Right lobe of liver (tissue), 4 donors: ENCODE results near the gene RAN.

Source experiments
- POLR2A ChIP-seq: fragments of 450-650 bp; IDR thresholded peaks from one replicate; pipeline ENCODE4 v1.6.1; 2017; ENCODE audit warnings: antibody characterized with exemption, mild to moderate bottlenecking
- TF ChIP-seq, protein P1 (sequence below), 4 donors: fragments of 200-600 bp in 3 of 4; fragments of 450-650 bp in 1 of 4; IDR thresholded peaks; one replicate each; pipeline versions ENCODE4 v1.5.1 to v1.8.0; 2016 to 2022; ENCODE audit warnings: antibody characterized with exemption in 4 of 4, mild to moderate bottlenecking in 2 of 4
- donor health status: DM: no; HTN: no; CAD: no.
- donor health status: DM: no; HTN: no; CAD: no.
- donor health status: DM: no; HTN: yes; CAD: no.

DNA sequence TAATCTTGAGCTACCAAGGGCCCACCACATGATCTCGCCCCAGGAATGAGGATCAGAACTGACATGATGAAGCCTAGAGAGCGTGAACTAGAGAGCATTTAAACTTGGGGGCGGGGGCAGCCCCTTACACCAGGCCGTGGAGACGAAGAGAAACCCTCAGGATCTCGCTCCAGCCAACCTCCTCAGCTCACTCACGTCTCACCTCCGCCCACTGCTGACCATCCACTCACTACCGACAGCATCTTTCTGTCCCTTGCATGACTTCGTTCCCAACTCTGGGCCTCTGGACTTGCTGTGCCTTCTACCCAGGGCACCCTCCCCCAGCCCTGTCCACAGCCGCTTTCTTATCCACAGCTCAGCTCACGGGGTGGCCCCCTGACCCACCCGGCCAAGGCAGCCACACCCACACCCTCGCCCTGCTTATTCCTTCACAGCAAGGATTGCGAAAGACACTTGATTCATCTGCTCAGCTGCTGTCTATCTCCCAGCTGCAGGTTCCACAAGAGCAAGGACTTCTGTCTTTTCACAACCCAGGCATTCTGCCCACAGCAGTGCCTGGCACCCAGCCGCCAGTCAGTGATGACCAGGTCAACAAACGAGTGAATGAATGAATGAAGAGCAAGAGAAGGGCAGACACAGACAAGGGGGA lies 39.2 kb upstream of the RAN start:
- no peak for TF ChIP-seq POLR2A
- TF ChIP-seq, protein P1, sequence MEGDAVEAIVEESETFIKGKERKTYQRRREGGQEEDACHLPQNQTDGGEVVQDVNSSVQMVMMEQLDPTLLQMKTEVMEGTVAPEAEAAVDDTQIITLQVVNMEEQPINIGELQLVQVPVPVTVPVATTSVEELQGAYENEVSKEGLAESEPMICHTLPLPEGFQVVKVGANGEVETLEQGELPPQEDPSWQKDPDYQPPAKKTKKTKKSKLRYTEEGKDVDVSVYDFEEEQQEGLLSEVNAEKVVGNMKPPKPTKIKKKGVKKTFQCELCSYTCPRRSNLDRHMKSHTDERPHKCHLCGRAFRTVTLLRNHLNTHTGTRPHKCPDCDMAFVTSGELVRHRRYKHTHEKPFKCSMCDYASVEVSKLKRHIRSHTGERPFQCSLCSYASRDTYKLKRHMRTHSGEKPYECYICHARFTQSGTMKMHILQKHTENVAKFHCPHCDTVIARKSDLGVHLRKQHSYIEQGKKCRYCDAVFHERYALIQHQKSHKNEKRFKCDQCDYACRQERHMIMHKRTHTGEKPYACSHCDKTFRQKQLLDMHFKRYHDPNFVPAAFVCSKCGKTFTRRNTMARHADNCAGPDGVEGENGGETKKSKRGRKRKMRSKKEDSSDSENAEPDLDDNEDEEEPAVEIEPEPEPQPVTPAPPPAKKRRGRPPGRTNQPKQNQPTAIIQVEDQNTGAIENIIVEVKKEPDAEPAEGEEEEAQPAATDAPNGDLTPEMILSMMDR (IDR thresholded peaks at IDR 0.05) = no peak
